ENCODE measurements around the gene OR6K3.

Gene OR6K3

DNA sequence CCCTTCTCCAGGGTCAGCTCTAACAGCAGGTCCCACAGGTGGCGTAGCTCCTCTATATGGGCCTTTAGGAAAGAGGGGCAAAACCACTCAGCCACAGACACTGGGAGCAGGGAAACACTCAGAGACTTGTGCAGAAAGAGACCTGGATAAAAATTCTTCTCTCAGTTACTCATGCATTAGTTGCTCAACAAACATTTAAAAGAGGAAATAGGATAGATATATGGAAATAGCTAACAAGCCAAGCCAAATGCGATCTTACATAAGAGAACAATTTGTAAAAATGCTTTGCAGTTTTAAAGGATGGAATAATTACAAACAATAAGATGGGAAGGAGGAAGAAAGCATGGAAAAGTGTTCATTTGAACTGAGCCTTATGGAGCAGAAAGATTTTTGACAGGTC lies 38.9 kb downstream of the OR6K3 start:
- H4K20me1 ChIP-seq (ENCODE audit: insufficient read depth, low read length) = no peaks in the 10 kb centered on the region
- H2AFZ ChIP-seq (ENCODE audit: low read length) = no peak overlapping the region
- no peaks in the 10 kb centered on the region for H3F3A ChIP-seq (ENCODE audit: insufficient read depth, low read length)
- no peaks in the 10 kb centered on the region for H3K9me3 ChIP-seq (ENCODE audit: low read length)
- no peak overlapping the region for H3K4me3 ChIP-seq (ENCODE audit: low read depth, low read length, poor library complexity, severe bottlenecking)
- H3K27me3 ChIP-seq (ENCODE audit: insufficient read depth, low read length) = no peaks in the 10 kb centered on the region
- H3K4me1 ChIP-seq (ENCODE audit: insufficient read depth, low read length, severe bottlenecking) = no peaks in the 10 kb centered on the region
- no peaks in the 10 kb centered on the region for H3K9me2 ChIP-seq (ENCODE audit: low read depth, low read length)
- no peak overlapping the region for H3K27ac ChIP-seq (ENCODE audit: low read depth, low read length, poor library complexity, severe bottlenecking)
- no peaks in the 10 kb centered on the region for H3K36me3 ChIP-seq (ENCODE audit: insufficient read depth, low read length)
- no peak overlapping the region for H3K9ac ChIP-seq (ENCODE audit: low read length)
- no peaks in the 10 kb centered on the region for H3K79me2 ChIP-seq (ENCODE audit: insufficient read depth, low read length)
- no peak for TF ChIP-seq EZH2 (IDR thresholded peaks at IDR 0.05; ENCODE audit: borderline replicate concordance, low read length)
- TF ChIP-seq, protein P1, sequence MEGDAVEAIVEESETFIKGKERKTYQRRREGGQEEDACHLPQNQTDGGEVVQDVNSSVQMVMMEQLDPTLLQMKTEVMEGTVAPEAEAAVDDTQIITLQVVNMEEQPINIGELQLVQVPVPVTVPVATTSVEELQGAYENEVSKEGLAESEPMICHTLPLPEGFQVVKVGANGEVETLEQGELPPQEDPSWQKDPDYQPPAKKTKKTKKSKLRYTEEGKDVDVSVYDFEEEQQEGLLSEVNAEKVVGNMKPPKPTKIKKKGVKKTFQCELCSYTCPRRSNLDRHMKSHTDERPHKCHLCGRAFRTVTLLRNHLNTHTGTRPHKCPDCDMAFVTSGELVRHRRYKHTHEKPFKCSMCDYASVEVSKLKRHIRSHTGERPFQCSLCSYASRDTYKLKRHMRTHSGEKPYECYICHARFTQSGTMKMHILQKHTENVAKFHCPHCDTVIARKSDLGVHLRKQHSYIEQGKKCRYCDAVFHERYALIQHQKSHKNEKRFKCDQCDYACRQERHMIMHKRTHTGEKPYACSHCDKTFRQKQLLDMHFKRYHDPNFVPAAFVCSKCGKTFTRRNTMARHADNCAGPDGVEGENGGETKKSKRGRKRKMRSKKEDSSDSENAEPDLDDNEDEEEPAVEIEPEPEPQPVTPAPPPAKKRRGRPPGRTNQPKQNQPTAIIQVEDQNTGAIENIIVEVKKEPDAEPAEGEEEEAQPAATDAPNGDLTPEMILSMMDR (IDR thresholded peaks at IDR 0.05; ENCODE audit: low read length) = no peak
- H3K4me2 ChIP-seq (ENCODE audit: low read length) = no peak overlapping the region

DNA sequence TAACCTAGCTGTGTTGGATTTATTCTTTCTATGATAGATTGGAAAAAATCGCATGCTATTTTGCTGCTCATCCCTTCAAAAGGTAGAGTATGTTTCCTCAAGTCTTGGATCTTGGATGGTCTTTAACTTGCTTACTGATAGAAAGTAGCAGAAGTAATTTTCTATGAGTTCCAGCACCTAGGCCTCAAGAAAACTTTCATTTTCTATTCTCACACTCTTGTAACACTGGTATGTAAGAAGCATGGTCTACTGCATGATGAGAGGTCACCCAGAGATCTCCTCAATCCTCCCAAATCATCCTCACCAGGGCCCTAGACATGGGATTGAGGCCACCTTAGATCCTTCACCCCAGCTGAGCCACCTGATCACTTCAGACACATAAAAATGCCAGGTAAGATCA lies 41.2 kb downstream of the OR6K3 start:
- H3K4me1 ChIP-seq (ENCODE audit: insufficient read depth, low read length, severe bottlenecking) = no peaks in the 10 kb centered on the region
- no peak overlapping the region for H2AFZ ChIP-seq (ENCODE audit: low read length)
- H3K27me3 ChIP-seq (ENCODE audit: insufficient read depth, low read length) = no peaks in the 10 kb centered on the region
- H3K9ac ChIP-seq (ENCODE audit: low read length) = no peak overlapping the region
- no peaks in the 10 kb centered on the region for H3K36me3 ChIP-seq (ENCODE audit: insufficient read depth, low read length)
- TF ChIP-seq, protein P1 (IDR thresholded peaks at IDR 0.05; ENCODE audit: low read length) = no peak
- TF ChIP-seq EZH2 (IDR thresholded peaks at IDR 0.05; ENCODE audit: borderline replicate concordance, low read length) = no peak
- H3F3A ChIP-seq (ENCODE audit: insufficient read depth, low read length) = no peaks in the 10 kb centered on the region
- H3K4me3 ChIP-seq (ENCODE audit: low read depth, low read length, poor library complexity, severe bottlenecking) = no peak overlapping the region
- no peak overlapping the region for H3K4me2 ChIP-seq (ENCODE audit: low read length)
- H3K9me2 ChIP-seq (ENCODE audit: low read depth, low read length) = no peaks in the 10 kb centered on the region
- H3K79me2 ChIP-seq (ENCODE audit: insufficient read depth, low read length) = no peaks in the 10 kb centered on the region
- no peak overlapping the region for H3K27ac ChIP-seq (ENCODE audit: low read depth, low read length, poor library complexity, severe bottlenecking)
- no peaks in the 10 kb centered on the region for H4K20me1 ChIP-seq (ENCODE audit: insufficient read depth, low read length)
- no peaks in the 10 kb centered on the region for H3K9me3 ChIP-seq (ENCODE audit: low read length)

DNA sequence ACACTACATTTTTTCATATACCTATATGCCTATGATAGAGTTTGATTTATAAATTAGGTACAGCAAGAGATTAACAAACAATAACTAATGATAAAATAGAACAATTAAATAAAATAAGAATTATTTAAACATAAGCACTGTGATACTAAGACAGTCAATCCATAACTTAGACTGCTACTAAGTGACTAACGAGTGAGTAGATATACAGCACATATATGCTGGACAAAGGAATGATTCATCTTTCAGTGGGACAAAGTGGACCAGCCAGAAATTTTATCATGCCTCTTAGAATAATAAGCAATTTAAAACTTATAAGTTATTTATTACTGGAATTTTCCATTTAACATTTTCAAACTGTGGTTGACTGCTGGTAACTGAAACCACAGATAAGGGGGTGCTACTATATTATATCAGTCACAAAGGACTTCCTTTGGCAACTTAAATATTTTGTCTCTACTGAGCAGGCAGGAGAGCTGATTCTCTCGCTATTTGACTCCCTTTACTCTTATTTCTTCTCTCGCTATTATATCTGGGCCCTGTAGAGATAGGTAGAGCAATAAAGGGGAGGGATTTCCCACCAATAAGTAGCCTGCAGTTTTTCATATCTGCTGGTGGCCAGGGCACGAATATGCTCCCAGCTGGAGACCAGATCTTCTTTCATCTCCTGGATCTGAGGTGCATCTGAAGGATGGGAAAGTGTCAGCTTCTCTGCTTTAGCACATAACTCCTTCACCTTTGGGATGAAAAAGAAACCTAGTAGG lies 44.8 kb downstream of the OR6K3 start:
- Histone ChIP-seq H3K79me2 (ENCODE audit: insufficient read depth, low read length) (no peaks in the 10 kb centered on the region), H3K27me3 (ENCODE audit: insufficient read depth, low read length) (no peaks in the 10 kb centered on the region), H3K27ac (ENCODE audit: low read depth, low read length, poor library complexity, severe bottlenecking) (no peak overlapping the region), H3K4me1 (ENCODE audit: insufficient read depth, low read length, severe bottlenecking) (no peaks in the 10 kb centered on the region), H4K20me1 (ENCODE audit: insufficient read depth, low read length) (no peaks in the 10 kb centered on the region), H3K4me2 (ENCODE audit: low read length) (no peak overlapping the region), H3K9ac (ENCODE audit: low read length) (no peak overlapping the region), H3K9me3 (ENCODE audit: low read length) (no peaks in the 10 kb centered on the region), H3K9me2 (ENCODE audit: low read depth, low read length) (no peaks in the 10 kb centered on the region), H3F3A (ENCODE audit: insufficient read depth, low read length) (no peaks in the 10 kb centered on the region), H3K36me3 (ENCODE audit: insufficient read depth, low read length) (no peaks in the 10 kb centered on the region), H3K4me3 (ENCODE audit: low read depth, low read length, poor library complexity, severe bottlenecking) (no peak overlapping the region), H2AFZ (ENCODE audit: low read length) (no peak overlapping the region)
- TF ChIP-seq, protein P1 (IDR thresholded peaks at IDR 0.05; ENCODE audit: low read length) = no peak
- TF ChIP-seq EZH2 (IDR thresholded peaks at IDR 0.05; ENCODE audit: borderline replicate concordance, low read length) = no peak
